IMR-90 (cell line): Measurements from ENCODE around the gene ADD1. TPM values are rescaled to one million over a fixed set of nuclear protein-coding genes. Genes with fewer than 3 reads are reported as not detected.
A peak's percentile ranks its signal among the peaks of the same experiment; 100 is the strongest.

Source experiments
- ATAC-seq: fragments of 200-7000 bp; cut with Tn5 transposase; 2 replicates; pipeline ENCODE4 v1.9.1; 2020; ENCODE audit warnings: low read depth, mild to moderate bottlenecking, moderate library complexity
- BruUV-seq: library from RNA; stranded (reverse); fragments of 400-500 nt; replicated peaks from 2 replicates; lab custom pipeline; 2021; lab: Mats Ljungman, UMichigan
- CTCF ChIA-PET: fragments of 300-600 bp; formaldehyde crosslinking; extraction: SDS; loops from one replicate; lab custom pipeline; 2021; ENCODE audit warnings: antibody characterized with exemption; lab: Yijun Ruan, JAX
- POLR2A ChIA-PET: fragments of 300-600 bp; sonication (Branson Sonifier 250); formaldehyde crosslinking; loops from one replicate; lab custom pipeline; 2022; ENCODE audit warnings: antibody characterized with exemption; ENCODE audit not compliant: unreplicated experiment; lab: Charles Lee
- DNase-seq: peaks from one replicate; pipeline ENCODE4 v3.0.0; 2013
- H2AFZ ChIP-seq: replicated peaks from 2 replicates; pipeline ENCODE3; 2013; ENCODE audit warnings: low read length, mild to moderate bottlenecking; ENCODE audit not compliant: poor library complexity
- H2AK5ac ChIP-seq: 2 replicates; pipeline ENCODE4 v1.6.1; 2013; ENCODE audit warnings: low read depth, low read length, inconsistent platforms
- H2AK9ac ChIP-seq: replicated peaks from 2 replicates; pipeline ENCODE3; 2013; ENCODE audit warnings: mild to moderate bottlenecking, low read depth, low read length, moderate library complexity; ENCODE audit not compliant: poor library complexity
- H2BK120ac ChIP-seq: 2 replicates; pipeline ENCODE4 v1.6.1; 2013; ENCODE audit warnings: low read depth, low read length, inconsistent platforms
- H2BK15ac ChIP-seq: 3 replicates; pipeline ENCODE4 v1.6.1; 2013; ENCODE audit warnings: low read depth, low read length, inconsistent platforms
- H2BK20ac ChIP-seq: 2 replicates; pipeline ENCODE4 v1.6.1; 2013; ENCODE audit warnings: low read depth, mild to moderate bottlenecking, inconsistent platforms, low read length, moderate library complexity
- H2BK5ac ChIP-seq: 2 replicates; pipeline ENCODE4 v1.6.1; 2013; ENCODE audit warnings: mild to moderate bottlenecking, low read depth, low read length, inconsistent platforms; ENCODE audit not compliant: poor library complexity, severe bottlenecking
- H3K14ac ChIP-seq: replicated peaks from 2 replicates; pipeline ENCODE4 v1.6.1; 2013; ENCODE audit warnings: low read depth, low read length, inconsistent platforms
- H3K18ac ChIP-seq: 2 replicates; pipeline ENCODE4 v1.6.1; 2013; ENCODE audit warnings: low read depth, low read length, control low read depth
- H3K23ac ChIP-seq: 2 replicates; pipeline ENCODE4 v1.6.1; 2013; ENCODE audit warnings: low read depth, low read length, inconsistent platforms
- H3K27ac ChIP-seq: 2 replicates; pipeline ENCODE4 v1.5.1; 2013; ENCODE audit warnings: mild to moderate bottlenecking, control low read depth, low read length; ENCODE audit not compliant: insufficient read depth
- H3K27me3 ChIP-seq: 2 replicates; pipeline ENCODE4 v1.6.1; 2013; ENCODE audit warnings: low read length; ENCODE audit not compliant: control insufficient read depth, insufficient read depth
- H3K36me3 ChIP-seq: 2 replicates; pipeline ENCODE4 v1.6.1; 2013; ENCODE audit warnings: low read length, mixed read lengths; ENCODE audit not compliant: control insufficient read depth, insufficient read depth
- H3K4ac ChIP-seq: 2 replicates; pipeline ENCODE4 v1.6.1; 2013; ENCODE audit warnings: low read depth, low read length, inconsistent platforms
- H3K4me1 ChIP-seq: 2 replicates; pipeline ENCODE4 v1.6.1; 2013; ENCODE audit warnings: low read length, mixed read lengths; ENCODE audit not compliant: control insufficient read depth, insufficient read depth
- H3K4me2 ChIP-seq: 2 replicates; pipeline ENCODE4 v1.6.1; 2013; ENCODE audit warnings: low read depth, mild to moderate bottlenecking, control low read depth, low read length, moderate library complexity
- H3K4me3 ChIP-seq: 2 replicates; pipeline ENCODE4 v1.5.1; 2013; ENCODE audit warnings: low read depth, mild to moderate bottlenecking, control low read depth, low read length, moderate library complexity; ENCODE audit not compliant: insufficient read depth
- H3K56ac ChIP-seq: 2 replicates; pipeline ENCODE4 v1.6.1; 2013; ENCODE audit warnings: low read length, inconsistent platforms; ENCODE audit not compliant: insufficient read depth; ENCODE audit errors: extremely low read depth
- H3K79me1 ChIP-seq, 2 experiments: 2 replicates each; pipeline ENCODE4 v1.6.1; 2013; ENCODE audit warnings: low read length in 2 of 2, inconsistent platforms in 1 of 2, low read depth in 1 of 2
- H3K9ac ChIP-seq: 2 replicates; pipeline ENCODE4 v1.6.1; 2013; ENCODE audit warnings: low read depth, low read length, control low read depth
- H3K9me1 ChIP-seq: 2 replicates; pipeline ENCODE4 v1.6.1; 2013; ENCODE audit warnings: low read length, inconsistent platforms; ENCODE audit not compliant: insufficient read depth
- H3K9me3 ChIP-seq: 2 replicates; pipeline ENCODE4 v1.6.1; 2013; ENCODE audit warnings: low read length; ENCODE audit not compliant: control insufficient read depth, insufficient read depth
- H4K20me1 ChIP-seq: 2 replicates; pipeline ENCODE4 v1.6.1; 2013; ENCODE audit warnings: low read length, inconsistent platforms; ENCODE audit not compliant: insufficient read depth
- H4K5ac ChIP-seq: 2 replicates; pipeline ENCODE4 v1.6.1; 2013; ENCODE audit warnings: mild to moderate bottlenecking, low read depth, low read length, control low read depth
- H4K8ac ChIP-seq, 2 experiments: 2 replicates each; pipeline ENCODE4 v1.6.1; 2013; ENCODE audit warnings: low read depth in 2 of 2, low read length in 2 of 2, control low read depth in 1 of 2, inconsistent platforms in 1 of 2
- H4K91ac ChIP-seq: 2 replicates; pipeline ENCODE4 v1.6.1; 2013; ENCODE audit warnings: low read depth, low read length, inconsistent platforms; ENCODE audit not compliant: insufficient read depth
- BHLHE40 ChIP-seq: fragments of 150-350 bp; IDR thresholded peaks from 2 replicates; pipeline ENCODE4 v1.6.1; 2016; ENCODE audit warnings: mild to moderate bottlenecking, low read depth, low read length
- CEBPB ChIP-seq: IDR thresholded peaks from 2 replicates; pipeline ENCODE4 v1.6.1; 2012; ENCODE audit warnings: low read depth, low read length, improper control_type of control experiment
- CHD1 ChIP-seq: IDR thresholded peaks from 2 replicates; pipeline ENCODE4 v1.6.1; 2012; ENCODE audit warnings: low read depth, low read length, improper control_type of control experiment
- ELK1 ChIP-seq: fragments of 150-350 bp; IDR thresholded peaks from 2 replicates; pipeline ENCODE4 v1.6.1; 2016; ENCODE audit warnings: low read depth, mild to moderate bottlenecking, low read length, moderate library complexity, borderline replicate concordance
- FOS ChIP-seq: fragments of 150-350 bp; IDR thresholded peaks from 2 replicates; pipeline ENCODE4 v1.6.1; 2016; ENCODE audit warnings: low read depth, low read length
- MAFK ChIP-seq: IDR thresholded peaks from 2 replicates; pipeline ENCODE4 v1.6.1; 2012; ENCODE audit warnings: low read depth, low read length, improper control_type of control experiment
- MAZ ChIP-seq: IDR thresholded peaks from 2 replicates; pipeline ENCODE4 v1.6.1; 2012; ENCODE audit warnings: low read depth, mild to moderate bottlenecking, low read length, improper control_type of control experiment, moderate library complexity, borderline replicate concordance
- MXI1 ChIP-seq: IDR thresholded peaks from 2 replicates; pipeline ENCODE4 v1.6.1; 2012; ENCODE audit warnings: low read depth, mild to moderate bottlenecking, low read length, moderate library complexity, borderline replicate concordance
- NFE2L2 ChIP-seq: fragments of 150-350 bp; IDR thresholded peaks from 2 replicates; pipeline ENCODE4 v1.6.1; 2016; ENCODE audit warnings: low read depth, mild to moderate bottlenecking, low read length
- POLR2A ChIP-seq: IDR thresholded peaks from 2 replicates; pipeline ENCODE4 v1.6.1; 2012; ENCODE audit warnings: mild to moderate bottlenecking, low read depth, low read length
- RAD21 ChIP-seq: IDR thresholded peaks from 2 replicates; pipeline ENCODE4 v1.6.1; 2012; ENCODE audit warnings: low read length, improper control_type of control experiment
- RCOR1 ChIP-seq: IDR thresholded peaks from 2 replicates; pipeline ENCODE4 v1.6.1; 2012; ENCODE audit warnings: mild to moderate bottlenecking, low read length, improper control_type of control experiment; ENCODE audit not compliant: insufficient replicate concordance
- RFX5 ChIP-seq: IDR thresholded peaks from 2 replicates; pipeline ENCODE4 v1.8.0; 2012; ENCODE audit warnings: low read depth, mild to moderate bottlenecking, low read length, moderate library complexity
- SMC3 ChIP-seq: fragments of 150-350 bp; IDR thresholded peaks from 2 replicates; pipeline ENCODE4 v1.6.1; 2016; ENCODE audit warnings: low read depth, mild to moderate bottlenecking, antibody characterized with exemption, low read length, moderate library complexity
- USF2 ChIP-seq: fragments of 150-350 bp; IDR thresholded peaks from 2 replicates; pipeline ENCODE4 v1.6.1; 2017; ENCODE audit warnings: mild to moderate bottlenecking, antibody characterized with exemption, low read length, low read depth
- WGBS, 2 experiments: methylation state at CpG; one replicate each; pipeline versions ENCODE4 v1.1.5 to v1.1.7; 2013; ENCODE audit warnings: missing lambda C conversion rate in 2 of 2; ENCODE audit not compliant: insufficient read length in 1 of 2; ENCODE audit errors: extremely low coverage in 2 of 2; 5-methylcytosine and 5-hydroxymethylcytosine counted together
- dilution Hi-C: fragments of 300-500 bp; cut with HindIII; formaldehyde crosslinking; loops from one replicate; pipeline ENCODE4 v1.14.3; 2018; ENCODE audit warnings: low sequenced_read_pairs; ENCODE audit not compliant: unreplicated experiment
- in situ Hi-C: fragments of 300-500 bp; cut with MboI; formaldehyde crosslinking; loops from 3 replicates; pipeline ENCODE4 v1.14.3; 2019; ENCODE audit warnings: low sequenced_read_pairs, inconsistent platforms, mixed read lengths
- intact Hi-C: fragments of 100-400 bp; cut with micrococcal nuclease; formaldehyde crosslinking; loops from 2 replicates; pipeline ENCODE4 v1.10.0; 2022
- polyA plus RNA-seq, 3 experiments: library from polyadenylated mRNA; depleted of rRNA; stranded (reverse); fragments of >200 nt; gene quantifications; 2 replicates each; pipeline ENCODE4 v1.2.3, GENCODE V29; 2012; ENCODE audit warnings: low replicate concordance in 1 of 3
- total RNA-seq: library from RNA; depleted of rRNA; stranded (reverse); fragments of >200 nt; gene quantifications from 2 replicates; pipeline ENCODE4 v1.2.3, GENCODE V29; 2012
- TF ChIP-seq, protein P1 (sequence below): conservative IDR thresholded peaks from 2 replicates; pipeline ENCODE4 v1.5.1; 2012; ENCODE audit warnings: mild to moderate bottlenecking, low read depth, low read length, improper control_type of control experiment

The ADD1 gene
- total and polyA plus RNA-seq, 2 of the 4 experiments (the other 2 are of a cell fraction): 122 to 215 TPM

- Histone ChIP-seq H3K4me2 (peak overlapping the region; percentile 18), H3K9me3 (no peaks in the 10 kb centered on the region), H3K4ac (peak overlapping the region; percentile 33; the same call in 1 of the 2 replicates), H2AFZ (no peak overlapping the region), H3K9ac (no peak overlapping the region), H3K27ac (peak overlapping the region; percentile 0; the same call in 1 of the 2 replicates), H2AK9ac (no peak overlapping the region), H4K8ac (peak overlapping the region in 1 of 2 experiments; percentile 27; a peak in 1 of 4 replicates), H3K18ac (no peak overlapping the region), H2BK15ac (no peak overlapping the region), H3K56ac (no peak overlapping the region), H3K4me3 (no peak overlapping the region), H4K5ac (peak overlapping the region; percentile 3; the same call in 1 of the 2 replicates), H3K36me3 (peaks cover 28% of the 10 kb centered on the region), H2AK5ac (peak overlapping the region; percentile 19; the same call in 1 of the 2 replicates), H3K79me1 (peaks cover 39 to 65% of the 10 kb centered on the region in 2 experiments), H3K4me1 (peaks cover 15% of the 10 kb centered on the region), H3K27me3 (no peaks in the 10 kb centered on the region), H2BK5ac (peak overlapping the region; percentile 69), H3K23ac (peak overlapping the region; percentile 27), H3K9me1 (peaks cover 19% of the 10 kb centered on the region), H2BK120ac (peak overlapping the region; percentile 12), H2BK20ac (no peak overlapping the region), H4K20me1 (peaks cover 51% of the 10 kb centered on the region), H4K91ac (no peak overlapping the region), H3K14ac (peak overlapping the region; percentile 21; the same call in 1 of the 2 replicates)
- intact Hi-C loops (no loop called here), dilution Hi-C loops (no loop called here), in situ Hi-C loops (no loop called here)
- POLR2A ChIA-PET: no interaction called here
- WGBS, 2 experiments: 44% methylated on average over 5 of the region's 9 CpGs; no CpG with 5 or more reads in 1 of the 2 experiments
- no peak for ATAC-seq
- BruUV-seq: no TSS peak
- peak; percentile 47 for DNase-seq
- TF ChIP-seq CEBPB: no peak
- TF ChIP-seq MXI1: no peak
- no peak for TF ChIP-seq USF2
- no peak for TF ChIP-seq BHLHE40
- TF ChIP-seq ELK1: no peak
- TF ChIP-seq MAFK: no peak
- no peak for TF ChIP-seq SMC3
- TF ChIP-seq NFE2L2: no peak
- TF ChIP-seq MAZ: no peak
- TF ChIP-seq, protein P1, sequence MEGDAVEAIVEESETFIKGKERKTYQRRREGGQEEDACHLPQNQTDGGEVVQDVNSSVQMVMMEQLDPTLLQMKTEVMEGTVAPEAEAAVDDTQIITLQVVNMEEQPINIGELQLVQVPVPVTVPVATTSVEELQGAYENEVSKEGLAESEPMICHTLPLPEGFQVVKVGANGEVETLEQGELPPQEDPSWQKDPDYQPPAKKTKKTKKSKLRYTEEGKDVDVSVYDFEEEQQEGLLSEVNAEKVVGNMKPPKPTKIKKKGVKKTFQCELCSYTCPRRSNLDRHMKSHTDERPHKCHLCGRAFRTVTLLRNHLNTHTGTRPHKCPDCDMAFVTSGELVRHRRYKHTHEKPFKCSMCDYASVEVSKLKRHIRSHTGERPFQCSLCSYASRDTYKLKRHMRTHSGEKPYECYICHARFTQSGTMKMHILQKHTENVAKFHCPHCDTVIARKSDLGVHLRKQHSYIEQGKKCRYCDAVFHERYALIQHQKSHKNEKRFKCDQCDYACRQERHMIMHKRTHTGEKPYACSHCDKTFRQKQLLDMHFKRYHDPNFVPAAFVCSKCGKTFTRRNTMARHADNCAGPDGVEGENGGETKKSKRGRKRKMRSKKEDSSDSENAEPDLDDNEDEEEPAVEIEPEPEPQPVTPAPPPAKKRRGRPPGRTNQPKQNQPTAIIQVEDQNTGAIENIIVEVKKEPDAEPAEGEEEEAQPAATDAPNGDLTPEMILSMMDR: no peak
- TF ChIP-seq CHD1: no peak
- TF ChIP-seq RFX5: no peak
- no peak for TF ChIP-seq RAD21
- TF ChIP-seq FOS: no peak
- no peak for TF ChIP-seq POLR2A
- TF ChIP-seq RCOR1: no peak
- CTCF ChIA-PET: no interaction called here
Measured at GRCh38 chr4:2958446-2958845, 114.8 kb downstream of the ADD1 start.
